HG02840 (cell line): ENCODE data around the gene PLK5.
"Not testable (repeated sequence)": the region's sequence is repeated elsewhere in the genome, so short reads cannot be mapped to it uniquely, and the experiment has no call there.

ENCODE experiments used
- ATAC-seq: cut with Tn5 transposase; IDR thresholded peaks from one replicate; pipeline ENCODE4 v1.9.1; 2021; ENCODE audit warnings: mild to moderate bottlenecking, moderate library complexity, moderate number of reproducible peaks; ENCODE audit not compliant: unreplicated experiment, low FRiP score

Gene PLK5

GRCh38 chr19:1522061-1522460, 1.8 kb upstream of the PLK5 start:
- no peak for ATAC-seq

- ATAC-seq, result no peak
Measured at GRCh38 chr19:1522838-1523237, 1.0 kb upstream of the PLK5 start.

- ATAC-seq, result no peak
Measured at GRCh38 chr19:1524287-1524971, 552 bp downstream of the PLK5 start.

- no peak for ATAC-seq
Measured at GRCh38 chr19:1524972-1525325, 1.1 kb downstream of the PLK5 start.

GRCh38 chr19:1525343-1525742, 1.5 kb downstream of the PLK5 start:
- ATAC-seq, result no peak

GRCh38 chr19:1526066-1526778, 2.3 kb downstream of the PLK5 start:
- ATAC-seq, result no peak

GRCh38 chr19:1526979-1527649, 3.2 kb downstream of the PLK5 start:
- no peak for ATAC-seq

GRCh38 chr19:1527650-1528309, 3.9 kb downstream of the PLK5 start:
- ATAC-seq, result no peak

GRCh38 chr19:1528596-1529429, 4.9 kb downstream of the PLK5 start:
- ATAC-seq, result no peak

GRCh38 chr19:1529430-1529816, 5.5 kb downstream of the PLK5 start:
- ATAC-seq, result no peak

- ATAC-seq, result not testable (repeated sequence)
Measured at GRCh38 chr19:1530856-1531255, 7.0 kb downstream of the PLK5 start.

GRCh38 chr19:1531587-1531986, 7.7 kb downstream of the PLK5 start:
- no peak for ATAC-seq

GRCh38 chr19:1532003-1532402, 8.1 kb downstream of the PLK5 start:
- ATAC-seq, result no peak

- ATAC-seq, result no peak
Measured at GRCh38 chr19:1533510-1534150, 9.8 kb downstream of the PLK5 start.

GRCh38 chr19:1534972-1535371, 11.1 kb downstream of the PLK5 start:
- no peak for ATAC-seq

GRCh38 chr19:1535699-1536098, 11.8 kb downstream of the PLK5 start:
- ATAC-seq, result not testable (repeated sequence)

- ATAC-seq, result no peak
Measured at GRCh38 chr19:1538978-1539377, 15.1 kb downstream of the PLK5 start.

- ATAC-seq, result not testable (repeated sequence)
Measured at GRCh38 chr19:1539749-1540148, 15.9 kb downstream of the PLK5 start.

- no peak for ATAC-seq
Measured at GRCh38 chr19:1540365-1540925, 16.6 kb downstream of the PLK5 start.
